Epithelial cell of prostate (primary cell): ENCODE measurements around the gene FAM114A1.
"Not testable (repeated sequence)": the region's sequence is repeated elsewhere in the genome, so short reads cannot be mapped to it uniquely, and the experiment has no call there.

Experiments used
- DNase-seq: peaks from one replicate; pipeline ENCODE4 v3.0.0-alpha.2; 2011; ENCODE audit warnings: low read depth, low spot score
- H3K27ac ChIP-seq: fragments of 450-650 bp; 2 replicates; pipeline ENCODE4 v1.5.1; 2017; ENCODE audit warnings: mild to moderate bottlenecking

FAM114A1 gene

GRCh38 chr4:38926896-38927295 is 59.3 kb downstream of the FAM114A1 start:
- no peak for DNase-seq
- no peak overlapping the region for H3K27ac ChIP-seq

DNA sequence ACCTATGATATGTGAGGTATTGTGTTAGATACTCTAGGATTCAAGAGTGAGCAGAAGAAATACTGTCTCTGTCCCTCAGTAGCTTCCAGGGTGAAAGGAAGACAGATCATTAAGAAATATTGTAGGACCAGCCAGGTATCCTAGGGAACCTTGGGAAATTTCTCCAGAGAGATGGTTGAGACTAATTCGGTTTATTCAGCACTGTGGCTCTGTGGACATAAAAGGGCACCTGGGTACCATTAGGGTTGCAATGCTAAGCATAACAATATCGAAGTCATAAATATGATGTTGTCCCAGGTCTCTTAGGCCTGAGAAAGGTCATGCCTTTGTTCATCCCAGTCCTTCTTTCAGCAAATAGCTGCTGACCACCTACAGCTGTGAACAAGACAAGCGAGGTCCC is 61.0 kb downstream of the FAM114A1 start:
- no peak for DNase-seq
- no peak overlapping the region for H3K27ac ChIP-seq

- no peak overlapping the region for H3K27ac ChIP-seq
- no peak for DNase-seq
Observed at GRCh38 chr4:38928974-38929373, 61.4 kb downstream of the FAM114A1 start.

DNA sequence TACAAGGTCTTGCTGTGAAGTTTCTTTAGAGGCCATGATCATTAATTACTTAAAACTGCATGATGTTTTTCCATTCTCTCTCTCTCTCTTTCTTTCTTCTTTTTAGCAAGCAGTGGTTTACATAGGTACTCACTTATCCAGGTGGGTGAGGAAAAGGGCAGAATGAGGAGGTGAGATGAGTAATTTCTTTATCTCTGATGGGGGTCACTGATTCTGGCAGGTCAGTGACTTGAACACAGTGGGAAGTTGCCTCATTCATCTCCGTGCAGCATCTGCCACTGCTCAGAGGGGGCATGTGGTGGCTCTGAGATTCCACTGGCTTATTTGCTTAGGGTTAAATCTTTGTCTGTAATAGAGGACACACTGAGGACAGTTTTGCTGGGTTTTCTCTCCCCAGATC is 62.6 kb downstream of the FAM114A1 start:
- DNase-seq, result no peak

GRCh38 chr4:38930707-38931106 is 63.1 kb downstream of the FAM114A1 start:
- no peak for DNase-seq
- no peak overlapping the region for H3K27ac ChIP-seq

More for the DNA sequence above, 62.6 kb downstream of the FAM114A1 start:
- H3K27ac ChIP-seq, result no peak overlapping the region

DNA sequence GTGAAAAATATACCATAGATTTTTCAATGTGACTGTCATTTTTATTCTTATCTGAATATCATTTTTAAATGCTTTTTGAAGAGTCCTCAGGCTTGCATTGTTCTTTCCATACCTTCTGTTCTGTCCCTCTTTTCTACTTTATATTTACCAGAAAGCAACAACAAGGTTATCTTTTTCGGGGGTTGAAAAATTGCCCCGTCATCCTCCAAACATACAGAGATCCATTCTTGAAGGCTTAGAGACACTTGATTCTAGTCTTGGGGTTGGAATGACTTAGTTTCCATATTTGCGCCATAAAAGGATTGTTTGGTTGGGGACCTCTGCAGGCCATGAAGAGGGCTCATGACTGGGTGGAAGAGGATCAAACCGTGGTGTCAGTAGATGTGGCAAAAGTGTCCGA is 63.5 kb downstream of the FAM114A1 start:
- DNase-seq, result no peak
- H3K27ac ChIP-seq, result no peak overlapping the region

GRCh38 chr4:38935391-38936073 is 67.9 kb downstream of the FAM114A1 start:
- H3K27ac ChIP-seq, result no peak overlapping the region
- DNase-seq, result no peak

- no peak for DNase-seq
- no peak overlapping the region for H3K27ac ChIP-seq
Observed at GRCh38 chr4:38939165-38939564, 71.6 kb downstream of the FAM114A1 start.

DNA sequence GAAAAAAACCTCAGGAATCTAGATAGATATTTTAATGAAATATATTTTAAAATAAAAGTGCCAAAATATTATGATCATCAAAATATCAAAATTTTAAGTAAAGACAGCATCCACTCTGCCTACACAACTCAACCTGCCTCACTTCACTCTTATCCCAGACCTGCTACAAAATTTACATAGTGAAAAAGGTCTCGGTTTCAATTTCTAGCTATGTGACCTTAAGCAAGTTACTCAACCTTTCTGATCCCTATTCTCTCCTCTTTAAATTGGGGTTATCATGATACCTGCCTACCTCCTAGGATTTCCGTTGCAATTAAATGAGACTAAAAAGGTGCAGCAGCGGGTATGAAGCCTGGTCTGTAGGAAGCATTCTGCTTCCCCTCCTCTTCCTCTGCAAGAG is 72.9 kb downstream of the FAM114A1 start:
- no peak overlapping the region for H3K27ac ChIP-seq
- DNase-seq, result no peak

DNA sequence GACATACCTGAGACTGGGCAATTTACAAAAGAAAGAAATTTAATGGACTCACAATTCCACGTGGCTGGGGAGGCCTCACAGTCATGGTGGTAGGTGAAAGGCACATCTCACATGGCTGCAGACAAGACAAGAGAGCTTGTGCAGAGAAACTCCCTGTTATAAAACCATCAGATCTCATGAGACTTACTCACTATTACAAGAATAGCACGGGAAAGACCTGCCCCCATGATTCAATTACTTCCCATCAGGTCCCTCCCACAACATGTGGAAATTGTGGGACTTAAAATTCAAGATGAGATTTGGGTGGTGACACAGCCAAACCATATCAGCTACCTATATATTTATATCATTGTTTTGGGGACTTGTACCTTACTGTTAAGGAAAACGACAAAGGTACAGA is 74.3 kb downstream of the FAM114A1 start:
- H3K27ac ChIP-seq, DNase-seq: not testable (repeated sequence)

DNA sequence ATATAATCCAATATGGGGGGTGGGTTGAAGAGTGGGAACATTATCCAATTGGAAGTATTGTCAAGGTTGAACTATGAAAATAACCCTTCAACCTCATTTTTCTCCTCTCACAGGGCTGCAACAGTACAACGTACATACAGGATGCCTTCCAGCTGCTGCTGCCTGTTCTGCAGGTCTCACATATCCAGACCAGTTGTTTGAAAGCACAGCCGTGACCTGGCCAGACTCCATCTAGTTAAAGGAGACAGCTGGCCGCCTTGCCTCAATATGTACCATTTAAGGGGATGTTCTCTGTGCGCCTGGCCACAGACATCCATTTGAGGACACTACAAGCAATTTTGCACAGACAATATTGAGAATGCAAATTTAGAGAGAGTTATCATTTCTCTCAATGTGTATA is 75.7 kb downstream of the FAM114A1 start:
- H3K27ac ChIP-seq, result no peak overlapping the region
- no peak for DNase-seq

DNA sequence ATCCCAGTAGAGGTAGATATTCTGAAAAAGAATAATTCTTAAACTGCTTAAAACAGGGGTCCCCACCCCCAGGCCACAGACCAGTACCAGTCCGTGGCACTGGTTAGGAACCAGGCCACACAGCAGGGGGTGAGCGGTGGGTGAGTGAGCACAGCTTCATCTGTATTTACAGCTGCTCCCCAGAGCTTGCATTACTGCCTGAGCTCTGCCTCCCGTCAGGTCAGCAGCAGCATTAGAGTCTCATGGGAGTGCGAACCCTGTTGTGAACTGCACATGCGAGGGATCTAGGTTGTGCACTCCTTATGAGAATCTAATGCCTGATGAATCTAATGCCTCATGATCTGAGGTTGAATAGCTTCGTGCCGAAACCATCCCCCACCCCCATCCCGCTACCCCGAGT is 76.8 kb downstream of the FAM114A1 start:
- H3K27ac ChIP-seq, result no peak overlapping the region
- no peak for DNase-seq

DNA sequence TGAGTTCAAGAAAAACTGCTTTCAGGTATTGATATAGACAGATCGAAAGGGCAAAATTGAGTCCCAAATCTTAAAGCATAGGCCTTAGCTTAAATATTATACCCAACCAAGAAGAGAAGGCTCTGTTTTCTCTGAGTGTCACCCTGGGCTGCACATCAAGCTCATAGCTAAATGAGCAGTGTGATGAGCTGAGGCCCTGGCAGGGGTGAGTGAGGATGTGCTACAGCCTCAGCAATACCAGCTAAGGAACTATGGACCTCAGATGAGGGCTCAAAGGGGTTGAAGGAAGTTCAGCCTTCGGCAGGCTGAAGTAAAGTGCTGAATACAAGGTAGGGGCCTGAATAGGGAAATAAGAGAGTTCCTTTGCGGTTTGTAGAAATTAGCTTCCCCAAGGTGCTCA is 79.3 kb downstream of the FAM114A1 start:
- no peak for DNase-seq
- no peak overlapping the region for H3K27ac ChIP-seq

GRCh38 chr4:38948551-38948950 is 80.9 kb downstream of the FAM114A1 start:
- peak overlapping the region; percentile 76 for H3K27ac ChIP-seq
- DNase-seq, result peak; percentile 22

DNA sequence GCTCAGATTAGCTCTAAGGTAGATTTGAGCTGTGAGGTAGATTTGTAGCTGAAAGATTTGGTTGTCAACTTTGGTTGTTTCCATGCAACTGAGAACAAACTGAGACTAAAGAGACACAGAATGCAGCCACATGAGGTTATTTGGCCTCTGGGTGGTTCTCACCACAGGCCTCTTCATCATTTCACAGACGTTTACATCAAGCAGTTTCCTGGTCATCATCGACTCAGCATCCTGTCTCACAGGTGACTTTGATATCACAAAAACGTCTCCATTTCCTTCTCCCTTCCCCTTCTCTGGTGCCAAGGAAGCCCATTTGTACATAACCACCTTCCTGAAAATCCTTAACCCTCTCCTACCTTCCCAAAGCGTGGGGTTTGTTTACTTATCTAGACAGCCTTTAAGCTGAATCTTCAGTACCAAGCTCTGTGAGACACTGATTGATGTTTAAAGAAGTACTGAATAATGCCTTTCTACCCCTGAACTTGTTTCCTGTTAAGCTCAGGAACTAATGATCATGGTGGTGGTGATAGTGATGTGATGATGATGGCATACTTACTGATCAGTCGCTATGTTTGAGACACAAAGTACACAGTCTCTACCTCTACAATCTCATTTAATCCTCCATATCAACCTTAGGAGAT is 81.9 kb downstream of the FAM114A1 start:
- peak overlapping the region; percentile 76 for H3K27ac ChIP-seq
- peak; percentile 16 for DNase-seq

GRCh38 chr4:38950159-38950558 is 82.6 kb downstream of the FAM114A1 start:
- peak overlapping the region; percentile 76 for H3K27ac ChIP-seq
- DNase-seq, result no peak

DNA sequence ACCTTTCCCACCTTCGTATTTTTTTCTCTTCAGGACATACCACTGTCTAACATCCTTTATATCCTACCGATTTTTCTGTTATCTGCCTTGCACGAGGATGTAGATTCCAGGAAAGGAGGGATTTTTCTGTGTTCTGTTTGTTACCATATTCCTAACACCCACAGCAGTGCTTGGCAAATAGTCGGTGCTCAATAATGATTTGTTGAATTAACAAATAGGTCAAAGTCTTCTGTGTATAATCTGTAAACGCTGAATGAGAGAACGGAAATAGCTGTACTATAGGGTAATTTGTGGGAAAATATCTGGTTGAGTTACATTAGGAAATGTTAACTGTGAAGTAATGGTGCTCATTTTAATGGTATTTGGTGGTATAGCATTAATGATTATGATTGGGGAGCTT is 83.1 kb downstream of the FAM114A1 start:
- no peak overlapping the region for H3K27ac ChIP-seq
- DNase-seq, result no peak

- H3K27ac ChIP-seq, result no peak overlapping the region
- no peak for DNase-seq
Observed at GRCh38 chr4:38951598-38951997, 84.0 kb downstream of the FAM114A1 start.

DNA sequence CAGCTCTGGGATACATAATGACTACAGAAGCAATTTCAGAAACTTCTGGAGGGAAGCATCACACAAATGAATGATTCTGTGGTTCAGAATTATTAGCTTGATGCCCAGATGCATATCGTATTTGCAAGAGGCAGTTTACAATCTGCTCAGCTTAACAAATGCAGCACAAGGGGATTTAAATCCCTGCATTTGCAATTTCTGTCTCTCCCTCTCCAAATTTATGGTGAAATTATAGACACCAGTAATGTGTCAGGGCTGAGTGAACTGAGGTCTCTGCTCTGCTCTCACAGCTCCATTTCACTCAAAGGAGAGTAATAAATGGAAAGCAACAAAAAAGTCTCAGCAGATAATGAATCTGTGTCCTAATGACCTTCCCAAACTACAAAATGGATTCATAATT is 84.4 kb downstream of the FAM114A1 start:
- DNase-seq, result no peak
- no peak overlapping the region for H3K27ac ChIP-seq

DNA sequence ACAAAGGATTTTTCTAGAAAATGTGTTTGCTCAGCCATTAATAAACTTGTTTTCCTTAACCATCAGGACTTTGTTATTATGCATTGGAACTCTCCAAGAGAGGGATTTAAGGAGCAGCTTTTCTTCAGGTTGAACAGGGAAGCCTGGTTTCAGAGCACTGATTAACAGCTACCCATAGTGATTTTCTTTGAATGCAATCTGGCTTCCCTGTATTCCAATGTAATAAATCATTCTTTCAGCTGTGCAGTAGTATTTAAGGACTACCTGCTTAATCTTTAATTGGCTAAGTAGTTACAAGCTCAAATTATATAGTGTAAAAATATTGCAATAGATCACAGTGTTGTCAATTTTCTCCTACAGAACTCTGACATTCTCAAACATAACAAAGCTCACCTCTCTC is 87.1 kb downstream of the FAM114A1 start:
- no peak for DNase-seq
- no peak overlapping the region for H3K27ac ChIP-seq

GRCh38 chr4:38955957-38956356 is 88.4 kb downstream of the FAM114A1 start:
- no peak for DNase-seq
- no peak overlapping the region for H3K27ac ChIP-seq

DNA sequence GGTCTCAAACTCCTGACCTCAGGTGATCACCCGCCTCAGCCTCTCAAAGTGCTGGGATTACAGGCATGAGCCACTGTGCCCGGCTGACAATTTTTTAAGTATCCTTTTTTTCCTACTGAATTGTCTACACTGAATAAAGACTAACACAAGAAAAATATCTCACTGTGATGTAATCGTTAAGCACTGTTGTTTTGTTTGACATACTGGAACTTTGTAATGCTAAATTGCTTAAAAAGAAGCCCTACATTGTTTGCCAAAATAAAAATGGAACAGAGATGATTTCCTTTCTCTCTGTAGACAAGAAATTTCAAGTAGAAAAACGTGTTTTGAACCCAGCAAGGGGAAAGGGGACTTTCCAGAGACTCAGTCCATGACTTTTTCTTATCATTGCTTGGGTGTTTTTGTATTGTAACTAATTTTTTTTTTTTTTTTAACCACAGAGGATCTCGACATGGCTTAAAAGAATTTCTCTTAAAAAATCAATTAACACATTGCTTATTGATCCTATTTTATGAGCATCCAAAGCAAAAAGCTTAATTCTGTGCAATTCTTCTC is 89.7 kb downstream of the FAM114A1 start:
- no peak overlapping the region for H3K27ac ChIP-seq
- no peak for DNase-seq
